ENCODE results near the gene ZBED4. TPM values are rescaled to one million over a fixed set of nuclear protein-coding genes. Genes with fewer than 3 reads are reported as not detected.

Gene ZBED4
- total RNA-seq, 2 donors from 2014 or later, result 18.3 to 30.7 TPM

DNA sequence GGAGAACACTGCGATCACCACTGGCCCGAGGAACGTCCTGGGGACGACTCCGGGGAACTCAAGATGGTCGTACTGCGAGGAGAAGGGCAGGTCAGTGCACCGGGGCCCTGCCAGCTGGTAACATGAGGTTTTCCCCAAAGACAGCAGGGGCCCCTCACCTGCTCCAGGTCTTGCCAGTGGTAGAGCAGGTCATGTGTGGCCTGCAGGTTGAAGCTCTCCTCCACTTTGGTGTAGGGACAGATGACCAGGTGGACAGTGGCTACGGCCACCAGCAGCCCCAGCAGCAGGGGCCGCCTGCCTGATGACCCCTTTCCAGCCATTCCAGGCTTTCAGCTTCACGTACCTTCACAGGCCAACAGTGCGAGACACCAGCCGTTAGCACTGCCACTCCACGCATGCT, 59.8 kb downstream of the ZBED4 start:
- H3K9me3 Mint-ChIP-seq, result no peaks in the 10 kb centered on the region
- no peaks in the 10 kb centered on the region for H3K36me3 Mint-ChIP-seq
- no peak overlapping the region for H3K4me3 Mint-ChIP-seq
- H3K4me1 Mint-ChIP-seq (ENCODE audit: low read depth in 2 of 2), result no peaks in the 10 kb centered on the region
- ATAC-seq, result no peak
- H3K27me3 Mint-ChIP-seq, result no peaks in the 10 kb centered on the region
- DNase-seq (ENCODE audit: low spot score), result no peak
- H3K27ac Mint-ChIP-seq, result no peak overlapping the region

DNA sequence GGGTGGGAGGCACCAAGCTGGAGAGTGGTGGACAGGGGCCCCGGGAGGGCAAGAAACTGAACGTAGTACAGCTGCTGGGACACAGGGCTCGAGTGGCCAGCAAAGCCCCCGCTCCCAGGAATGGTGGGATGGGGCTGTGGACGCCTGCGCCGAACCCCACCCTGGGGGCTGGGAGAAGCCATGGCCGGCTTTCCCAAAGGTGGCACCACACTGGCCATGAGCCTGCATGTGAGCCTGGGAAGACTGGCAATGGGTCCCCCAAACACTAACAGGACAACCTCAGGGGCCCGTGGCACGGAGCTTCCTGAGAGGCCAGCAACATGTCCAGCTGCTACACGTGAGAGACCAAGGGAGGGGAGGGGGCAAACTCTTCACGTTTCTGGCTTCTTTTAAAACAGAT, 60.6 kb downstream of the ZBED4 start:
- no peaks in the 10 kb centered on the region for H3K9me3 Mint-ChIP-seq
- H3K4me3 Mint-ChIP-seq, result no peak overlapping the region
- no peaks in the 10 kb centered on the region for H3K27me3 Mint-ChIP-seq
- H3K27ac Mint-ChIP-seq, result no peak overlapping the region
- no peaks in the 10 kb centered on the region for H3K36me3 Mint-ChIP-seq
- DNase-seq (ENCODE audit: low spot score) (no peak), ATAC-seq (no peak)
- H3K4me1 Mint-ChIP-seq (ENCODE audit: low read depth in 2 of 2), result no peaks in the 10 kb centered on the region

GRCh38 chr22:49915610-49916009, 62.0 kb downstream of the ZBED4 start:
- H3K9me3 Mint-ChIP-seq, result no peaks in the 10 kb centered on the region
- no peaks in the 10 kb centered on the region for H3K36me3 Mint-ChIP-seq
- no peak overlapping the region for H3K27ac Mint-ChIP-seq
- DNase-seq (ENCODE audit: low spot score) (no peak), ATAC-seq (no peak)
- H3K4me3 Mint-ChIP-seq, result no peak overlapping the region
- H3K4me1 Mint-ChIP-seq (ENCODE audit: low read depth in 2 of 2), result peaks cover 10 to 11% of the 10 kb centered on the region in 2 donors
- H3K27me3 Mint-ChIP-seq, result no peaks in the 10 kb centered on the region

DNA sequence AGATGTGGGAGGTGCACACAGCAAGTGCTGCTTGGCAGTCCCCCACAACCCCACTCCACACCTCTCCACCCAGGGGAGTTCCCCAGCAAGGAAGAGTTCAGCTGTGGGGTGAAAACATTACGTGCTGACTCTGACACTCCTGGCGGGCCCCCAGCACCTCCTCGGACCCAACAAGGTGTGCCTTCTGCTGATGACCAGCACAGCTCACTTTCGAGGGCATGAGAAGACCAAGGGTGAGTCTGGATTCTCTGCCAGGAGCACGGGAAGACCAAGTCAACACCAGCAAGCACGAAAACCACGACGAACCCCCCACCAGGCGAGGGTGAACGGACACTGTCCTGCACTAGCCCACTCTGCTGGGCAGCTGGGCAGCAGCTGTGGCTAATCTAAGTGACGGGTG, 63.2 kb downstream of the ZBED4 start:
- Mint-ChIP-seq H3K27me3 (no peaks in the 10 kb centered on the region), H3K36me3 (no peaks in the 10 kb centered on the region), H3K4me3 (peak overlapping the region; percentile 79), H3K27ac (peak overlapping the region in 1 of 2 donors; percentile 19), H3K4me1 (ENCODE audit: low read depth in 2 of 2) (peaks cover 10 to 11% of the 10 kb centered on the region in 2 donors), H3K9me3 (no peaks in the 10 kb centered on the region)
- ATAC-seq (no peak), DNase-seq (ENCODE audit: low spot score) (no peak)

- DNase-seq (ENCODE audit: low spot score) (peak; percentile 98), ATAC-seq (peak; percentile 98)
- Mint-ChIP-seq H3K9me3 (no peaks in the 10 kb centered on the region), H3K4me3 (peak within 1 kb of the TSS; percentile 79), H3K4me1 (ENCODE audit: low read depth in 2 of 2) (peaks cover 10 to 11% of the 10 kb centered on the region in 2 donors), H3K27ac (peak within 1 kb of the TSS; percentile 47 to 66), H3K27me3 (no peaks in the 10 kb centered on the region), H3K36me3 (no peaks in the 10 kb centered on the region)
Measured at GRCh38 chr22:49917974-49918910, 64.6 kb downstream of the ZBED4 start, which contains the start of the genes ALG12 and CRELD2. Gene ALG12 (minus strand): TSS chr22:49918438. CDS start chr22:49913765, 4,673 bp downstream. Gene CRELD2 (plus strand): TSS chr22:49918634. CDS start chr22:49918770, 136 bp downstream.

GRCh38 chr22:49918911-49919881, 65.6 kb downstream of the ZBED4 start:
- H3K36me3 Mint-ChIP-seq, result no peaks in the 10 kb centered on the region
- DNase-seq (ENCODE audit: low spot score) (no peak), ATAC-seq (no peak)
- no peaks in the 10 kb centered on the region for H3K9me3 Mint-ChIP-seq
- peak overlapping the region; percentile 79 for H3K4me3 Mint-ChIP-seq
- no peaks in the 10 kb centered on the region for H3K27me3 Mint-ChIP-seq
- H3K27ac Mint-ChIP-seq, result peak overlapping the region; percentile 47 to 66
- peaks cover 10 to 11% of the 10 kb centered on the region in 2 donors for H3K4me1 Mint-ChIP-seq (ENCODE audit: low read depth in 2 of 2)

DNA sequence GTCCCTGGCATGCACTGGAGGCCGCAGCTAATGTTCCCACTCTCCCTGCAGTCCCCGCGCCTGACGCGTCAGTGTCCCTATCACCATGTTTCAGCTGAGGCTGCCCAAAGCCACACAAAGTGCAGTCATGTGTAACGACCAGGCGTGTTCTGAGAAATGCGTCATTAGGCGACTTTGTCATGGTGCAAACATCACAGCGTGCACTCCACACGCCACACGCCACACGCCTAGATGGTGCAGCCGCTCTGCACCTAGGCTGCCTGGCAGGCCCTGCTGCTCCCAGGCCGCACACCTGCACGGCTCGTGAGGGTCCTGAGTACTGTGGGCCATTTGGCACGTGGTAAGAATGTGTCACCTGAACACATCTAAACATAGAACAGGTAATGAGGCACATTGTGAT, 67.2 kb downstream of the ZBED4 start:
- Mint-ChIP-seq H3K9me3 (no peaks in the 10 kb centered on the region), H3K36me3 (no peaks in the 10 kb centered on the region), H3K27me3 (no peaks in the 10 kb centered on the region), H3K27ac (no peak overlapping the region), H3K4me3 (no peak overlapping the region), H3K4me1 (ENCODE audit: low read depth in 2 of 2) (peaks cover 18 to 20% of the 10 kb centered on the region in 2 donors)
- DNase-seq (ENCODE audit: low spot score) (no peak), ATAC-seq (no peak)

DNA sequence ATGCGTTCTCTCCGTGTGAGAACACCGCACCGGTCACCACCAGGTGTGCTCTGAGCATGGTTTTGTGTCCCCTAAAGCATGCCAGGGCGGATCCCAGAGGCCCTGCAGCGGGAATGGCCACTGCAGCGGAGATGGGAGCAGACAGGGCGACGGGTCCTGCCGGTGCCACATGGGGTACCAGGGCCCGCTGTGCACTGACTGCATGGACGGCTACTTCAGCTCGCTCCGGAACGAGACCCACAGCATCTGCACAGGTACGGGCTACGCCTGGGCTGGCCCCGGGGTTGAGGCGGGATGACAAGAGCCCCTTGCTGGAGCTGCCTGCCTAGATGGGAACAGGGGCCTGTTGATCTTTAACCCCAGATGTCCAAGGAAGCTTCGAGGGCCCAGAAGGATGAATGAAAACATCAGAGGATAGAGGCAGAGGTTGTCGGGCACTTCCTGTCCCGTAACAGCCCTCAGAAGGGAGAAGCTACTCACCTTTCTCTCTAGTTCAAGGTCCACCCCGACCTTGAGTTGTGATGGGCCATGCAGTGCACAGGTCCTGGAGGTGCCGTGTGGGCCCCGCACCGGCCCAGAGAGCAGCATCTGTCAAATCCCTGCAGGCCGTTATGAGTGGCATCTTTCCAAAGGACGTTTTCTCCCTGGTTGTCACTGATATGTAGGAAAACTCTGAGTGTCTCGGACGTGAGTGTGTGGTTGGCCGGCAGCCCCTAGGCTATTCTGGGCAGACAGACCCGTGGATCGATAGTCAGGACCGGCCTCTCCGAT, 68.0 kb downstream of the ZBED4 start:
- no peaks in the 10 kb centered on the region for H3K27me3 Mint-ChIP-seq
- DNase-seq (ENCODE audit: low spot score), result no peak
- ATAC-seq, result no peak
- no peaks in the 10 kb centered on the region for H3K36me3 Mint-ChIP-seq
- H3K4me3 Mint-ChIP-seq, result no peak overlapping the region
- H3K4me1 Mint-ChIP-seq (ENCODE audit: low read depth in 2 of 2), result peaks cover 22 to 24% of the 10 kb centered on the region in 2 donors
- H3K9me3 Mint-ChIP-seq, result no peaks in the 10 kb centered on the region
- no peak overlapping the region for H3K27ac Mint-ChIP-seq

- no peaks in the 10 kb centered on the region for H3K36me3 Mint-ChIP-seq
- peak overlapping the region; percentile 20 for H3K4me3 Mint-ChIP-seq
- H3K27ac Mint-ChIP-seq, result no peak overlapping the region
- H3K9me3 Mint-ChIP-seq, result no peaks in the 10 kb centered on the region
- ATAC-seq, result no peak
- DNase-seq (ENCODE audit: low spot score), result no peak
- peaks cover 22 to 24% of the 10 kb centered on the region in 2 donors for H3K4me1 Mint-ChIP-seq (ENCODE audit: low read depth in 2 of 2)
- H3K27me3 Mint-ChIP-seq, result no peaks in the 10 kb centered on the region
Measured at GRCh38 chr22:49922484-49922883, 68.8 kb downstream of the ZBED4 start.

- no peak overlapping the region for H3K4me3 Mint-ChIP-seq
- no peak for ATAC-seq
- no peak for DNase-seq (ENCODE audit: low spot score)
- peaks cover 22 to 24% of the 10 kb centered on the region in 2 donors for H3K4me1 Mint-ChIP-seq (ENCODE audit: low read depth in 2 of 2)
- no peaks in the 10 kb centered on the region for H3K27me3 Mint-ChIP-seq
- no peaks in the 10 kb centered on the region for H3K36me3 Mint-ChIP-seq
- no peaks in the 10 kb centered on the region for H3K9me3 Mint-ChIP-seq
- no peak overlapping the region for H3K27ac Mint-ChIP-seq
Measured at GRCh38 chr22:49922926-49923325, 69.3 kb downstream of the ZBED4 start.

DNA sequence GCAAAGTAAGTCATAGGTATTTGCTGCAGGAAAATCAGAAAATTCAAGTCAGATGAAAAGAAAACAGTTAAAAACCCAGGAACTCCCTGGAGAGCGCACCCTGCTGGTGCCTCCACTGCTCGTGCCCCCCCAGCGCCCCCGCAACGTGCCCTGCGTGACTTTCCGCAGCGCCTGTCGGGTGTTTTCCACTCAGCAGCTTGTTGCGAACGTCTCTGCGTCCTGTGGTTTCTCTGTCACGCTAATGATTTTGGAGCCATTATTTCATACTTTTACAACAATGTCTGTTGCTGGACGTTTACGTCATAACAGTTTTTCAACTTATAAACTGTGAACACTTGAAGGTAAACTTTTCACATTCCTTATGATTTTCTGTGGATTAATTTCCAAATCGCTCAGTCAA, 69.8 kb downstream of the ZBED4 start:
- Mint-ChIP-seq H3K4me1 (ENCODE audit: low read depth in 2 of 2) (peaks cover 22 to 24% of the 10 kb centered on the region in 2 donors), H3K4me3 (no peak overlapping the region)

DNA sequence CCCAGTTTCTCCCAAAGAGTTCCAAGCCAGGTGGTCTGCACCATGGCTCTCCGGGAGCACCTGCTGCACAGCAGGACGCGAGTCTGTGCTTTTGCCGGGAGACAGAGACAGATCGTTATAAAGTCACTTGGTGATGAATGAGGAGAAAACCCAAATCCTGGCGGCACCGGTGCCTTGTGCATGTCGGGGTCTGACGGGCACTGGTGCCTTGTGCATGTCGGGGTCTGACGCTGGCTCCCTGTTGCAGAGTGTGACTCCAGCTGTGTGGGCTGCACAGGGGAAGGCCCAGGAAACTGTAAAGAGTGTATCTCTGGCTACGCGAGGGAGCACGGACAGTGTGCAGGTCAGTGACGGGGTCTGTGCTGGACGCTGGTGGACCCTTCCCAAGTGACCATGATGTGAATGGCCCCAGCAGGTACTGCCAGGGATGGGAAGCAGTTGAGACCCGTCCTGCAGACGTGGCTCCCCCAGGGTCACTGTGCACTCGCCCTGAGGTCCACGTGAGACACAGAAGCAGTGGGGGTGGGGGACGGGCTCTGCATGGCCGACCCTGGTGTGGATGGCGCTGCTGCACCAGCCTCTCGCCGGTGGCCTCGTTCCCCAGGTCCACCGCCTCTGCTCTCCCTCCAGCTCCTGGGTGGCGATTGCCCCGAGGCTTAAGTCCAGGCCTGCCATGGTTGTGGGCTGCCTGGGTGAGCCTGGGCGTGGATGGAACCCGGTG, 70.6 kb downstream of the ZBED4 start:
- no peaks in the 10 kb centered on the region for H3K27me3 Mint-ChIP-seq
- ATAC-seq, result no peak
- peaks cover 22 to 24% of the 10 kb centered on the region in 2 donors for H3K4me1 Mint-ChIP-seq (ENCODE audit: low read depth in 2 of 2)
- no peak for DNase-seq (ENCODE audit: low spot score)
- H3K36me3 Mint-ChIP-seq, result no peaks in the 10 kb centered on the region
- H3K4me3 Mint-ChIP-seq, result no peak overlapping the region
- H3K9me3 Mint-ChIP-seq, result no peaks in the 10 kb centered on the region
- no peak overlapping the region for H3K27ac Mint-ChIP-seq

More for the DNA sequence above, 69.8 kb downstream of the ZBED4 start:
- Mint-ChIP-seq H3K27me3 (no peaks in the 10 kb centered on the region), H3K27ac (no peak overlapping the region), H3K9me3 (no peaks in the 10 kb centered on the region), H3K36me3 (no peaks in the 10 kb centered on the region)
- ATAC-seq (no peak), DNase-seq (ENCODE audit: low spot score) (no peak)

Measured in natural killer cell treated with Interleukin-12 subunit alpha and Interleukin-12 subunit beta and Interleukin-15 and Interleukin-18, amount 100 ng/mL, for 72 hours (primary cell).